Prostate gland (tissue), 2 donors: ENCODE measurements around the gene RPLP2. TPM values are rescaled to one million over a fixed set of nuclear protein-coding genes. Genes with fewer than 3 reads are reported as not detected.

ENCODE experiments used
- DNase-seq: peaks from one replicate; pipeline ENCODE4 v3.0.0-alpha.2; 2019; ENCODE audit warnings: low spot score
- H3K27ac ChIP-seq, 2 donors: fragments of 200-600 bp; sonication (generic); 2 replicates each; pipeline ENCODE4 v1.5.1; 2017 to 2019
- H3K27me3 ChIP-seq: fragments of 200-600 bp; sonication (generic); replicated peaks from 2 replicates; pipeline ENCODE4 v1.5.1; 2019; ENCODE audit not compliant: insufficient read depth
- H3K36me3 ChIP-seq, 2 donors: fragments of 200-600 bp; sonication (generic); 1 replicate in 1 of 2; 2 replicates in 1 of 2; pipeline versions ENCODE4 v1.5.1 to v1.8.1; 2017 to 2019
- H3K4me1 ChIP-seq: fragments of 200-600 bp; sonication (generic); replicated peaks from 2 replicates; pipeline ENCODE4 v1.5.1; 2019
- H3K4me3 ChIP-seq, 2 donors: fragments of 200-600 bp; sonication (generic); 2 replicates each; pipeline ENCODE4 v1.5.1; 2017 to 2019
- H3K9me3 ChIP-seq: fragments of 200-600 bp; sonication (generic); 2 replicates; pipeline ENCODE4 v1.5.1; 2017
- CTCF ChIP-seq, 4 experiments: fragments of 200-600 bp in 2 of 4; fragments of 450-650 bp in 2 of 4; sonication (generic) in 2 of 4; IDR thresholded peaks; 1 replicate in 3 of 4; 2 replicates in 1 of 4; pipeline ENCODE4 v1.5.1; 2016 to 2019; ENCODE audit warnings: antibody characterized with exemption in 4 of 4, mild to moderate bottlenecking in 2 of 4, moderate library complexity in 2 of 4
- POLR2A ChIP-seq: fragments of 450-650 bp; IDR thresholded peaks from one replicate; pipeline ENCODE4 v1.6.1; 2016; ENCODE audit warnings: antibody characterized with exemption, mild to moderate bottlenecking
- POLR2AphosphoS5 ChIP-seq: sonication (generic); formaldehyde crosslinking; IDR thresholded peaks from one replicate; pipeline ENCODE4 v1.6.1; 2017; ENCODE audit warnings: antibody characterized with exemption
- WGBS: methylation state at CpG from one replicate; pipeline ENCODE4 v1.1.5; 2018; 5-methylcytosine and 5-hydroxymethylcytosine counted together
- intact Hi-C: fragments of 100-400 bp; cut with DNase I; formaldehyde crosslinking; loops from one replicate; pipeline ENCODE4 v1.14.2; 2022
- total RNA-seq, 2 donors: library from RNA; depleted of rRNA; stranded (reverse); fragments of >200 nt; gene quantifications; one replicate each; pipeline ENCODE4 v1.1.0, GENCODE V29; 2016

The RPLP2 gene
- total RNA-seq, 2 donors from 2014 or later = 431 to 906 TPM

DNA sequence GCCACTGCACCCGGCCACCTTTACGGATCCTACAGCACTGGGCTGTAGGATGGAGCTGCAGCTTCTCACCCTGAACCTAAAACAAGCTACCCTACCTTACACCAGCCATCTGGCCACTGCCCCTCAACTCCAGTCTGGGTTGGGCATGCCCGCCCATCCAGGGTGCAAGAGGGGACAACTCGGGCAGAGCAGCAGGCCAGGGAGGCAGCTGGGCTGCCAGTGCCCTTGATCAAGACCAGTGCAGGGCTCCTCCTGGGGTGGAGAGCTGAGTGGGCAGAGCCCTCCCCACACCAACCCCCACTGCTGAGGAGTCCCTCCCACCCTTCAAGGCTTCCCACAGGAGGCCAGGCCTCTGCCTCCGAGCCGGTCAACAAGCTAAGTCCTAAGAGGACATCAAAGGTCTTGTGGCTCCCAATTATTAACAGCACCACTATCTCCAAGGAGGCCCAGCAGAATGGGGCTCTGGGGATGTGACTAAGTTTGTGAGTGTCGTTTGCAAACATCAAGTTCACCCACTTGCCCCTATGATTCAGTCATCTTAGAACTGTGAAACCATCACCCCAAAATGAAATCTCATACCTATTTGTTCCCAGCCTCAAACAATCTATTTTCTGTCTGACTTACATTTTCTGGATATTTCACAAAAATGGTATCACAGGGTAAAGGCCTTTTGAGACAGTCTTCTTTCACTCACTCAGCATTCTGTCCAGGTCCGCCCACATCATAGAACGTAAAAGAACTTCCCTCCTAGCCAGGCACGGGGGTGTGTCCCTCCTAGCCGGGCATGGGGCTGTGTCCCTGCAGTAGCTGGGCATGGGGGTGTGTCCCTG lies 43.4 kb upstream of the RPLP2 start:
- no peaks in the 10 kb centered on the region for H3K4me1 ChIP-seq
- TF ChIP-seq POLR2A = no peak
- TF ChIP-seq POLR2AphosphoS5 = no peak
- no peak for TF ChIP-seq CTCF (IDR thresholded peaks at IDR 0.05)
- H3K36me3 ChIP-seq = peaks cover 12 to 25% of the 10 kb centered on the region in 2 donors
- no peak for DNase-seq
- no peaks in the 10 kb centered on the region for H3K27me3 ChIP-seq
- no peak overlapping the region for H3K27ac ChIP-seq
- WGBS = 80% methylated on average over 11 of the region's 11 CpGs
- H3K9me3 ChIP-seq = no peaks in the 10 kb centered on the region
- no peak overlapping the region for H3K4me3 ChIP-seq
- intact Hi-C loops = no loop called here

DNA sequence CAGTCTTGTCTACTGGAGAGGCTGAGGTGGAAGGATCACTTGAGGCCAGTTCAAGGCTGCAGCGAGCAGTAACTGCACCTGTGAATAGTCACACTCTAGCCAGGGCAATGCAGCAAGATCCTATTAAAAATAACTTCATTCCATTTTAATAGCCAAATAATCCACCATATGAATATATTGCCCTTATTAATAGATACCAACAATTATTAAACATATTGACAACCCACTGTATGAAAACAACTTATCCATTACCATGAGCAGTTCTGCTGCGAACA lies 42.9 kb upstream of the RPLP2 start:
- Histone ChIP-seq H3K27me3 (no peaks in the 10 kb centered on the region), H3K36me3 (peaks cover 12 to 25% of the 10 kb centered on the region in 2 donors), H3K9me3 (no peaks in the 10 kb centered on the region), H3K27ac (no peak overlapping the region), H3K4me1 (no peaks in the 10 kb centered on the region), H3K4me3 (no peak overlapping the region)
- intact Hi-C loops = no loop called here
- 89% methylated on average over 2 of the region's 2 CpGs for WGBS
- DNase-seq = no peak
- TF ChIP-seq POLR2A (no peak), CTCF (IDR thresholded peaks at IDR 0.05) (no peak), POLR2AphosphoS5 (no peak)

- H3K9me3 ChIP-seq = no peaks in the 10 kb centered on the region
- DNase-seq = no peak
- no peaks in the 10 kb centered on the region for H3K27me3 ChIP-seq
- H3K4me3 ChIP-seq = no peak overlapping the region
- TF ChIP-seq POLR2AphosphoS5 = no peak
- peaks cover 12 to 25% of the 10 kb centered on the region in 2 donors for H3K36me3 ChIP-seq
- no peaks in the 10 kb centered on the region for H3K4me1 ChIP-seq
- no peak overlapping the region for H3K27ac ChIP-seq
- intact Hi-C loops = no loop called here
- 93% methylated on average over 11 of the region's 11 CpGs for WGBS
Measured at GRCh38 chr11:767238-767637, 42.5 kb upstream of the RPLP2 start.

GRCh38 chr11:769887-770641 lies 39.7 kb upstream of the RPLP2 start:
- Histone ChIP-seq H3K36me3 (peaks cover 1 to 7% of the 10 kb centered on the region in 2 donors), H3K4me1 (no peaks in the 10 kb centered on the region), H3K27me3 (no peaks in the 10 kb centered on the region), H3K9me3 (no peaks in the 10 kb centered on the region), H3K27ac (no peak overlapping the region), H3K4me3 (no peak overlapping the region)
- DNase-seq = no peak
- intact Hi-C loops = no loop called here
- TF ChIP-seq POLR2AphosphoS5 (no peak), CTCF (IDR thresholded peaks at IDR 0.05) (no peak), POLR2A (no peak)
- 83% methylated on average over 23 of the region's 23 CpGs for WGBS

DNA sequence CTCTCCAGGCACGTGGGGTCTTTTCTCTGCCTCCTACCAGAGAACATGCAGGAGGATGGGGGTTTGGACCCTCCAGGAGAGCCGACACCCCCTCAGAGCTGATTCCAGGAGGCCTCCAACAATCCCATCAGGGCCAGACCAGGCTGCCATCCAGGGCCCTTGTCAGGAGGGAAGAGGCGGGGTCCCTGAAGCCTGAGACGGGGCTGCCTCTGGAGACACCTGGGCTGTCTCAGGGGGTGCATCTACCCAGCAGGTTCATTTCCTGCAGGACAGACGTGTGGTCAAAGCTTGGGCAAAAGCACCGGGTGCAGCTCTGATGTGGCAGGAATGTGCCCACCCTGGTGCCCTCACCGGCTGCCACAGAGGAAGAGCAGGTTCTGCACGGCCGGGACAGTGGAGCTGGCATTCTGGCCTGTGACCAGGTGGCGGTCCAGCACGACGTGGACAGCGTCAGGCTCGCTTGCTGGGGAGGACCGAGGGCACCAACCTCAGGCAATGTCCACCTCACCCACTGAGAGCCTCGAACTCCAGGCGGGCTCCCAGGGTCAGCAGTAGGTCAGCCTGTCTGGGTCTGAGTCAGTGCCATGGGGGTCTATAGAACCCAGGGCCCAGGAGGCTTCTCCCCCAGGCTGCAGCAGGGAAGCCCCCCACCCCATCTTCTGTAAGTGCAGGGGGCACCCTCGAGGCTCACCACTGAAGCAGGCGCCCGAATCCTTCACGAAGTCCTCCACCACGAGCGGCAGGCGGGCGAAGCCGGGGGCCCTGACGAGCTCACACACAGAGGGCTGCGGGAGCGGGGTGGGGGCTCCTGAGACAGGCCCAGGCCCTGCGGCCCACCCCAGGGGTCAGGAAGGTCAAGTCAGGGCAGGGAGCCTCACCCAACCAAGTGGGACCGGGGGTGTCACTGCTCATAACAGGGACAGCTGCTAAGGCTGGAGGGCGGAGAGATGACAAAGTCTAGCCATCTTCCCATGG lies 38.8 kb upstream of the RPLP2 start:
- Histone ChIP-seq H3K4me3 (no peak overlapping the region), H3K27ac (no peak overlapping the region), H3K4me1 (no peaks in the 10 kb centered on the region), H3K36me3 (peaks cover 0 to 7% of the 10 kb centered on the region in 2 donors), H3K9me3 (no peaks in the 10 kb centered on the region), H3K27me3 (no peaks in the 10 kb centered on the region)
- WGBS = 89% methylated on average over 32 of the region's 32 CpGs
- no peak for DNase-seq
- TF ChIP-seq POLR2AphosphoS5 (no peak), CTCF (IDR thresholded peaks at IDR 0.05) (no peak), POLR2A (no peak)
- intact Hi-C loops = no loop called here
